T-helper 1 cell (primary cell): ENCODE data around the gene COL5A1.

Source experiments
- DNase-seq, 5 donors: peaks; one replicate each; pipeline ENCODE4 v3.0.0-alpha.2; 2012 to 2020

The COL5A1 gene

GRCh38 chr9:134825025-134825424, 183.4 kb downstream of the COL5A1 start:
- DNase-seq, result no peak

- no peak for DNase-seq
Measured at GRCh38 chr9:134826336-134827285, 185.0 kb downstream of the COL5A1 start.

- DNase-seq, result no peak
Measured at GRCh38 chr9:134827559-134827958, 186.0 kb downstream of the COL5A1 start.

- no peak for DNase-seq
Measured at GRCh38 chr9:134827993-134828392, 186.4 kb downstream of the COL5A1 start.

- DNase-seq, result no peak
Measured at GRCh38 chr9:134828892-134829291, 187.3 kb downstream of the COL5A1 start.

GRCh38 chr9:134829356-134829937, 187.8 kb downstream of the COL5A1 start:
- no peak for DNase-seq

GRCh38 chr9:134830126-134830525, 188.5 kb downstream of the COL5A1 start:
- DNase-seq, result no peak

- no peak for DNase-seq
Measured at GRCh38 chr9:134830926-134831720, 189.5 kb downstream of the COL5A1 start.

- DNase-seq, result no peak
Measured at GRCh38 chr9:134832471-134832870, 190.9 kb downstream of the COL5A1 start.

GRCh38 chr9:134833294-134833880, 191.8 kb downstream of the COL5A1 start:
- DNase-seq, result no peak

- DNase-seq, result no peak
Measured at GRCh38 chr9:134834217-134834956, 192.8 kb downstream of the COL5A1 start.

- no peak for DNase-seq
Measured at GRCh38 chr9:134834957-134835419, 193.4 kb downstream of the COL5A1 start.

GRCh38 chr9:134835448-134835847, 193.8 kb downstream of the COL5A1 start:
- no peak for DNase-seq

GRCh38 chr9:134835987-134836386, 194.4 kb downstream of the COL5A1 start:
- DNase-seq, result no peak

GRCh38 chr9:134836406-134836970, 194.9 kb downstream of the COL5A1 start:
- no peak for DNase-seq

- DNase-seq, result no peak
Measured at GRCh38 chr9:134837529-134837928, 195.9 kb downstream of the COL5A1 start.

- DNase-seq, result no peak
Measured at GRCh38 chr9:134838651-134839454, 197.2 kb downstream of the COL5A1 start.

- DNase-seq, result no peak
Measured at GRCh38 chr9:134839455-134840125, 198.0 kb downstream of the COL5A1 start.

- DNase-seq, result no peak
Measured at GRCh38 chr9:134840511-134840910, 198.9 kb downstream of the COL5A1 start.
